WTC11 (cell line): ENCODE results near the gene ENTR1. TPM values are rescaled to one million over a fixed set of nuclear protein-coding genes. Genes with fewer than 3 reads are reported as not detected.

Source experiments
- ATAC-seq: fragments of 200-7000 bp; cut with Tn5 transposase; 2 replicates; pipeline ENCODE4 v1.10.0; 2021; ENCODE audit warnings: mild to moderate bottlenecking, moderate library complexity
- CTCF ChIA-PET: fragments of 300-600 bp; sonication (Branson Sonifier 250); formaldehyde crosslinking; loops from one replicate; lab custom pipeline; 2021; ENCODE audit warnings: antibody characterized with exemption; lab: Charles Lee
- POLR2A ChIA-PET: fragments of 350-600 bp; sonication (Branson Sonifier 250); formaldehyde crosslinking; loops from one replicate; lab custom pipeline; 2021; ENCODE audit warnings: antibody characterized with exemption; lab: Charles Lee
- DNase-seq: peaks from one replicate; pipeline ENCODE4 v3.0.0; 2021; ENCODE audit warnings: low spot score
- H3K27ac Mint-ChIP-seq: 2 replicates; pipeline ENCODE4 v1.8.0; 2021; ENCODE audit warnings: mixed read lengths
- H3K27me3 Mint-ChIP-seq: 2 replicates; pipeline ENCODE4 v1.8.0; 2021; ENCODE audit warnings: low read depth, mild to moderate bottlenecking, moderate library complexity, mixed read lengths
- H3K36me3 Mint-ChIP-seq: 2 replicates; pipeline ENCODE4 v1.8.0; 2021; ENCODE audit warnings: mixed read lengths
- H3K4me1 Mint-ChIP-seq: 2 replicates; pipeline ENCODE4 v1.8.0; 2022; ENCODE audit warnings: mixed read lengths
- H3K4me3 Mint-ChIP-seq: 2 replicates; pipeline ENCODE4 v1.8.0; 2021; ENCODE audit warnings: mild to moderate bottlenecking, moderate library complexity, mixed read lengths
- H3K9me3 Mint-ChIP-seq: 2 replicates; pipeline ENCODE4 v1.8.0; 2021; ENCODE audit warnings: mixed read lengths
- ARID4B ChIP-seq: sonication (generic); formaldehyde crosslinking; IDR thresholded peaks from 2 replicates; pipeline ENCODE4 v1.8.0; 2023; ENCODE audit warnings: missing genetic modification reagents, mild to moderate bottlenecking, borderline replicate concordance
- E2F4 ChIP-seq: sonication (generic); formaldehyde crosslinking; IDR thresholded peaks from 2 replicates; pipeline ENCODE4 v1.8.1; 2022; ENCODE audit warnings: low read depth, mild to moderate bottlenecking, moderate library complexity, missing genetic modification reagents, borderline replicate concordance
- FOXP4 ChIP-seq: sonication (generic); formaldehyde crosslinking; IDR thresholded peaks from 2 replicates; pipeline ENCODE4 v1.8.0; 2022; ENCODE audit warnings: mild to moderate bottlenecking, missing genetic modification reagents
- IRF1 ChIP-seq: sonication (generic); formaldehyde crosslinking; IDR thresholded peaks from 2 replicates; pipeline ENCODE4 v1.8.0; 2023; ENCODE audit warnings: missing genetic modification reagents
- IRF2 ChIP-seq: sonication (generic); formaldehyde crosslinking; IDR thresholded peaks from 2 replicates; pipeline ENCODE4 v1.8.0; 2022; ENCODE audit warnings: low read depth, missing genetic modification reagents, borderline replicate concordance
- JAZF1 ChIP-seq: fragments of 250-450 bp; sonication (Bioruptor Pico); IDR thresholded peaks from 2 replicates; pipeline ENCODE4 v1.9.0; 2021; ENCODE audit warnings: moderate library complexity, mild to moderate bottlenecking, inconsistent platforms
- MYBL2 ChIP-seq: sonication (generic); formaldehyde crosslinking; IDR thresholded peaks from 2 replicates; pipeline ENCODE4 v1.8.1; 2023; ENCODE audit warnings: mild to moderate bottlenecking, moderate library complexity, missing genetic modification reagents
- SMAD3 ChIP-seq: sonication (generic); formaldehyde crosslinking; IDR thresholded peaks from 2 replicates; pipeline ENCODE4 v1.8.0; 2022; ENCODE audit warnings: missing genetic modification reagents, mild to moderate bottlenecking, borderline replicate concordance
- ZMAT4 ChIP-seq: fragments of 250-450 bp; sonication (Bioruptor Pico); IDR thresholded peaks from 2 replicates; pipeline ENCODE4 v1.9.0; 2021; ENCODE audit warnings: mild to moderate bottlenecking
- ZNF138 ChIP-seq: sonication (generic); formaldehyde crosslinking; conservative IDR thresholded peaks from 2 replicates; pipeline ENCODE4 v1.8.1; 2022; ENCODE audit warnings: mild to moderate bottlenecking, moderate library complexity, missing genetic modification reagents
- ZNF232 ChIP-seq: sonication (generic); formaldehyde crosslinking; IDR thresholded peaks from 2 replicates; pipeline ENCODE4 v1.8.0; 2022; ENCODE audit warnings: mild to moderate bottlenecking, missing genetic modification reagents
- ZNF671 ChIP-seq: fragments of 250-450 bp; sonication (Bioruptor Pico); IDR thresholded peaks from 2 replicates; pipeline ENCODE4 v1.8.0; 2021; ENCODE audit warnings: mild to moderate bottlenecking
- total RNA-seq: library from RNA; stranded (reverse); gene quantifications from 3 replicates; pipeline ENCODE4 v1.2.3, GENCODE V29; 2021

Gene ENTR1
- total RNA-seq, 1 experiment from 2014 or later: 140 TPM

- Mint-ChIP-seq H3K27ac (peak overlapping the region; percentile 41; the same call in 1 of the 2 replicates), H3K27me3 (no peaks in the 10 kb centered on the region), H3K36me3 (peaks cover 75% of the 10 kb centered on the region), H3K4me1 (no peaks in the 10 kb centered on the region), H3K4me3 (no peak overlapping the region), H3K9me3 (no peaks in the 10 kb centered on the region)
- ChIA-PET POLR2A (no interaction called here), CTCF (no interaction called here)
- TF ChIP-seq IRF1 (CRISPR knock-in tag): no peak
- ATAC-seq (no peak), DNase-seq (no peak)
Measured at GRCh38 chr9:136455043-136456002, 44.9 kb upstream of the ENTR1 start.

GRCh38 chr9:136454026-136454796 is 43.8 kb upstream of the ENTR1 start:
- H3K4me3 Mint-ChIP-seq: no peak overlapping the region
- TF ChIP-seq ZNF138 (CRISPR knock-in tag): no peak
- no peak for TF ChIP-seq ZNF232 (CRISPR knock-in tag)
- no peak for TF ChIP-seq SMAD3
- TF ChIP-seq ZMAT4 (CRISPR knock-in tag): no peak
- TF ChIP-seq IRF2 (CRISPR knock-in tag): no peak
- no peak for TF ChIP-seq E2F4 (CRISPR knock-in tag)
- no peak for TF ChIP-seq IRF1 (CRISPR knock-in tag)
- TF ChIP-seq ARID4B (CRISPR knock-in tag): no peak
- TF ChIP-seq FOXP4 (CRISPR knock-in tag): no peak
- TF ChIP-seq MYBL2: no peak
- no peak for TF ChIP-seq ZNF671 (CRISPR knock-in tag)
- no peak for TF ChIP-seq JAZF1 (CRISPR knock-in tag)
- POLR2A ChIA-PET: no interaction called here
- 0 out of 2 replicates have a peak overlapping the region, but pooled peaks have one; percentile 41 for H3K27ac Mint-ChIP-seq
- peaks cover 75% of the 10 kb centered on the region for H3K36me3 Mint-ChIP-seq
- DNase-seq: no peak
- no peaks in the 10 kb centered on the region for H3K9me3 Mint-ChIP-seq
- no peak for ATAC-seq
- H3K4me1 Mint-ChIP-seq: no peaks in the 10 kb centered on the region
- no peaks in the 10 kb centered on the region for H3K27me3 Mint-ChIP-seq
- CTCF ChIA-PET: interaction anchor here (1.1 kb wide), 1 partner anchor 15 kb away, joined by 3 read pairs; no protein-coding TSS in a partner anchor
